G401.6 (cell line): Measurements from ENCODE around the gene POLR2E.

Experiments
- FAIRE-seq: peaks from 2 replicates; lab custom pipeline; 2012; peaks lifted over from hg19 to GRCh38; lab: Jason Lieb, UNC

Gene POLR2E

GRCh38 chr19:1093811-1094553, 1.2 kb downstream of the POLR2E start:
- FAIRE-seq: no peak

- FAIRE-seq: no peak
These were observed 1.8 kb downstream of the POLR2E start for GRCh38 chr19:1093330-1093729.

- no peak for FAIRE-seq
These were observed 3.5 kb downstream of the POLR2E start for GRCh38 chr19:1091544-1092175.

DNA sequence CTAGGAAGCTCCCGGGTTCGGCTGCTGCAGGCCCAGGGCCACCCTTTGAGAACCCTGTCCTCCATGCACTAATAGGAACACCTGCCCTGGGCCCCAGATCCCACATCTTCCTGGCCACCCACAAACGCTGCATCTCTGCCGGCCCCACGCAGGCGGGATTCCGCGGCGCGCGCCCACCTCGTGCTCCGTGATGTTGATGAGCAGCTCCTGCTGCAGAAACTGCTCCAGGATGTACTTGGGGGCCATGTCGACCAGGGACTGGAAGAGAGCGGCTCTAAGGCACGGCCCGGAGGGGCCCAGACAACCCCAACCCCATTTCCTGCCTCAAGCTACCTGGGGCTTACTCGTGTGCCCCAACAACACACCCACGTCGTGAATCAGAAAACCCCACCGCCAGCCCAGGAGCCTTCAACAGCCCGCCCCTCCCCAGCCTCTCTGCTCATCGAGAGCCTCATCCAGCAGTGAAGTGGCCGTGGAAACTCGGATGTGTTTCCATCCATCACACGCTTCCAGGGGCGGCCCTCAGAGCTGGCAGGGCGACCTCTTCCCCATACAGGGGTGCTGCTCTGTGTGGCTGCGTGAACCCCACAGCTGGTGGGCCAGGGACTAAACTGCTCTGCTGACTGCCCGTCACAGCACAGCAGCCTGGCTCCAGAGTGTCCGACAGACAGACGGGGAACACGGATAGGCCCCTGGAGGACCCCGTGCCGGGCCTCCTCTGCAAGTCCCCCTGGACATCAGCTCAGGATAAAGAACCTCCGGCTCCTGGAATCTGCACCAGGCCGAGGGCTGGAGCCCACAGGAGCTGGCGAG, 4.2 kb downstream of the POLR2E start:
- FAIRE-seq: no peak

- no peak for FAIRE-seq
These were observed 5.3 kb downstream of the POLR2E start for GRCh38 chr19:1089891-1090290.

DNA sequence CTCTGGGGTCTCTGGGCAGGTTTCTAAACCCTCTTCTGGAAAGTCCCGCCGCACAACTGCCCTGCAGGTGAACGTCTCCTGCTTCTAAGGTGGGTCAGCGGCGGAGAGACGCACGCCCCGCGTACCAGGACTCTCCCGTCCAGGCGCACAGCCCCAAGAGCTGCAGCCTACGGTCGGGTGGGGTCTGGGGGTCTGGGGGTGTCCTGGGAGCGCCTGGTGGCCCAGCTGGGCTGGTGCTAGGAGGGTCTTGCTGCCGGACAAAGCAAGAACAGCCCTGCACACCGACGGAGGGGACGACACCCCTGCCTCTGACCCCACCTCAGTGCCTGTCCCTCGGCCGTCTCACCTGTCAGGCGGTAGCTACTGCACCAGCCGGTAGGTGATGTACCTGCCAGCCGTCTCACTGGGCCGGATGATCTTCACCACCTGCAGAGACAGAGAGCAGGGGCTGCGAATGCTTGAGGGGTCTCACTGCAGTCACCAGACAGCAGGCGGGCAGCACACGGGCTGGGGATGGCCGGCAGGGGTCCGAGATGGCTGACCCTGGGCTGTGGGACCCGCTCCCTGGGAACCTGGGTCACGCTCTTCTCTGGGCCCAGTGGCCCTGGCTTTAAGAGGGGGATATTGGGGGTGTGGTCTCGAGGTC, 5.9 kb downstream of the POLR2E start:
- FAIRE-seq: no peak

GRCh38 chr19:1088416-1089010, 6.7 kb downstream of the POLR2E start:
- FAIRE-seq: no peak

GRCh38 chr19:1087813-1088415, 7.3 kb downstream of the POLR2E start:
- no peak for FAIRE-seq

DNA sequence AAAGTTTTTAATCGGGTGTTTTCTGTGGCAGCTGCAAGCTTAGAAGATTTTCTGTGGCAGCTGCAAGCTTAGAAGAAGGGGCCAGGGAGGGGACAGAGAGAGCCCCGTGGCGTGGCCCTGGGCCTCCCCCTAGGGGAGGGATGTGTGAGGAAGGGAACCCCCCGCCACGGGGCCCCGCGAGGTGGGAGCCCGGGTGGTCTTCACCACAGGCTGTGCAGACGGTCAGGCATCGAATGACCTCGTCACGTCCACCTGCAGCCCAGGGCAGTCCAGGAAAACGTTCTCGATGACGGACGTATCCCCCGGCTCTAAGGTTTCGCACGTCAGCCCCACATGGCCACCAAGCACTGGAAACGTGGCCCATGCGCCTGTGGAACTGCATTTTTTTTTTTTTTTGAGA, 8.6 kb downstream of the POLR2E start:
- no peak for FAIRE-seq

DNA sequence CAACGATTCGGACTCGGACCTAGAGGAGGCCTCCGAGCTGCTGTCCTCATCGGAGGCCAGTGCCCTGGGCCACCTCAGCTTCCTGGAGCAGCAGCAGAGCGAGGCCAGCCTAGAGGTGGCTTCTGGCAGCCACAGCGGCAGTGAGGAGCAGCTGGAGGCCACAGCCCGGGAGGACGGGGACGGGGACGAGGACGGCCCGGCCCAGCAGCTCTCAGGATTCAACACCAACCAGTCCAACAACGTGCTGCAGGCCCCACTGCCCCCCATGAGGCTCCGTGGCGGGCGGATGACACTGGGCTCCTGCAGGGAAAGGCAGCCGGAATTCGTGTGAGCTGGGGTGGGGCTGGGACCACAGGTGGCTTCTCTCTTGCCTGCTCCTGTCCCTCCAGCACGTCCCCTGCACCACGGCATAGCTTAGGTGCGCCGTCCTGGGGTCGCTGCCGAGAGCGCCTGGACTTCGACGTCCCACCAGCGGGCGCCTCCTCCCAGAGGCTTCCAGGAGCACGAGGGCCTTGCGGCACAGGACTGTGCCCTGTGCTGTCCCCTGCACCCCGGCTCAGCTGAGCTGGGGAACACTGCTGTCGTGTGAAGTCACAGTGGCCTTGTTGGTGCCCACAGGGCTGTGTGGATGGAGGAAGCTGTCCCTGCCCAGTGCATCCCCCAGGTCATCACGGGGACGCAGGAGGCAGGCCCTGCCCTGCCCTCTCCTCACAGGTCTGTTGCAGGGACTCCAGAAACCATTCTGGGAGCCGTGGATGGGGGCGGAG, 9.3 kb downstream of the POLR2E start:
- no peak for FAIRE-seq

- no peak for FAIRE-seq
These were observed 10.0 kb downstream of the POLR2E start for GRCh38 chr19:1085053-1085658.

DNA sequence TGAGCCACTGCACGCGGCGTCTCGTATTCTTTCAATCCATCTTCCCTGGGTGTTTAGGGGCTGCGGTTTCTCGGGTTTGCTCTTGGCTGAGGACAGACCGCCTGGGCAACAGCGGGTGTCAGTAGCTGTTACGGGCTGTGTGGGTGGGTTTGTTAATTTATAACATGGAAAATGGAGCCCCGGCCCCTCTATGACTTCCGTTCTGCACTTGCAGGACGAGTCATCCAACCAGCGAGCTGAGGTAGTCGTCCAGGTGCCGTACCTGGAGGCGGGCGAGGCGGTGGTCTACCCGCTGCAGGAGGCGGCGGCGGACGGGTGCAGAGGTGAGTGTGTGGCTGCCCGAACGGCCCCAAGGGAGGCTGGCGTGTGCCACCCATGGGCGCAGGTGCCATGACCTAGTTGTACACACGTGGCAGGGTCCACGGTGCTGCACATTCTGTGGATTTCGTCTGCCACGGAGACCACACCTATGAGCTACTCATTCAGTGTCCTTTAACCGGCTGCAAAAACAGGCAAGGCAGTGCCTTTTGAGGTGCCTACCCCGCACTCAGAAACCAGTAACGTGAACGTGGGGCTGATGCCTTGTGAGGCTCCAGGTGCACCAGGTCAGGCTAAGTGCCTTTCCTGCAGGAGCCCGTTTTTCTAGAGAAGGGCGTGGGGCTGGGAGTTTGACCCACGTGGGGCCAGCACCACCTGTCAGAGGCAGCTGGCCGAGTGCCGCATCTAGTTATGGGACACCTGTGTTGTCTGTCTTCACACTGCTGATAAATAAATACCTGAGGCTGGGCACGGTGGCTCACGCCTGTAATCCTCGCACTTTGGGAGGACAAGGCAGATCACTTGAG, 10.9 kb downstream of the POLR2E start:
- no peak for FAIRE-seq

GRCh38 chr19:1082928-1083816, 12.0 kb downstream of the POLR2E start:
- no peak for FAIRE-seq

DNA sequence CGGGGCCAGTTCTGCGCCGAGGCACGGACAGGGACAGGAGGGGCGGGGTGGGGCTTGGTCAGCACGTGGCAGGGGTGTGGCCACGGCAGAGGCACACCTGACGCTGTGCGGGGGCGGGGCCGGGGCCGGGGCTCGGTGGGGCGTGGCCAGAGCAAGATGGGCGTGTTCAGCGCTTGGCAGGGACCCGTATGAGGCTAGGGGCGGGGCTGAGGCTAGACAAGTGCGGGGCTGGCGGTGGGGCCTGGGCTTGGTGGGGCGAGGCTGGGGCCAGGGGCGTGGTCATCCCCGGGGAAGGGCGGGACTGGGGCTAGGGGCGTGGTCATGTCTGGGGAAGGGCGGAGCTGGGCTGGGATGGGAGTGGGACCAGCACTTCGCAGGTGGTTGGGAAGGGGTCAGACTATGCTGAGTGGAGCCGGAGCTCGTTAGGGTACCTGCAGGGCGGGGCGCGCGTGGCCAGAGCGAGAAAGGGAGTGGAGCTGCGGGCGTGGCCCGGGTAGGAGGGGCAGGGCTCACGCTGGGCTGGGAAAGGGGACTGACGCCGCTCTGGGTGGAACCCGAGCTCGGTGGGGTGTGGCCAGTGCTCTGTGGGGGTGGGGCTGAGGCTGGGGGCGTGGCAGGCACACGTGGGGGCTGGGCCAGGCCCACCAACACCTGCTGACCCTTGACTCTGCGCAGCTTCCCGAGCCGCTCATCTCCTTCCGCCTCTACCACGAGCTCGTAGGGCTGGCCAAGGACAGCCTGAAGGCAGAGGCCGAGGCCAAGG, 12.8 kb downstream of the POLR2E start:
- FAIRE-seq: no peak

GRCh38 chr19:1081301-1082164, 13.6 kb downstream of the POLR2E start:
- no peak for FAIRE-seq

DNA sequence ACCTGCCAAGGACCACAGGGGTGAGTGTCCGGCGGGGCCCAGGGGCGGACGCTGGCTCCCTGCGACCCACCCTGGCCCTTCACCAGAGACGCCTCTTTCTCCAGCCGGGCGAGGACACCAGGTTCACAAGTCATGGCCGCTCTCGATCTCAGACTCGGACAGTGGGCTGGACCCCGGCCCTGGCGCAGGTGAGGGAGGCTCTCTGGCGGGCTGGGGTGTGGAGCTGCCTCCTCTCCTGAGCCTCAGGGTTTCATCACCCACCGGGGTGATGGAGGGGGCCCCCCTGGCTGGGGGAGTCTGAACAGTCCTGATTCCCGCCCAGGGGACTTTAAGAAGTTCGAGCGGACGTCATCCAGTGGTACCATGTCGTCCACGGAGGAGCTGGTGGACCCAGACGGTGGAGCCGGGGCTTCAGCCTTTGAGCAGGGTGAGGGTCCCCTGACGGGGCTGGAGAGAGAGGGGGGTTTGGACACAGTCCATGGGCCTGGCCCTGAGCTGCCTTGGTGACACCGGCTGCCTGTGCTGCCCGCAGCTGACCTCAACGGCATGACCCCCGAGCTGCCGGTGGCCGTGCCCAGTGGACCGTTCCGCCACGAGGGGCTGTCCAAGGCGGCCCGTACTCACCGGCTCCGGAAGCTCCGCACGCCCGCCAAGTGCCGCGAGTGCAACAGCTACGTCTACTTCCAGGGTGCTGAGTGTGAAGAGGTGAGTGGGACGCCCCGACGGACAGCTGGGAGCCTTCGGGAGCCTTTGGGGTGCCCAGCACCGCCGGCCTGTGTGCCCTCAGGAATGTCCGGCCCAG, 14.6 kb downstream of the POLR2E start:
- FAIRE-seq: no peak
